ENCODE measurements around the gene FAS. TPM values are rescaled to one million over a fixed set of nuclear protein-coding genes. Genes with fewer than 3 reads are reported as not detected.

Gene FAS
- polyA plus RNA-seq, 3 donors = 27.3 to 28.9 (median 27.9) TPM

GRCh38 chr10:88980247-88980646 is 10.4 kb upstream of the FAS start:
- no peak overlapping the region for H3K27ac ChIP-seq (ENCODE audit: low read depth in 1 of 2, low read length in 2 of 2)

GRCh38 chr10:88980800-88981199 is 9.8 kb upstream of the FAS start:
- H3K27ac ChIP-seq (ENCODE audit: low read depth in 1 of 2, low read length in 2 of 2) = no peak overlapping the region
- Mint-ChIP-seq H3K27ac (no peak overlapping the region), H3K27me3 (ENCODE audit: low read depth in 3 of 3) (peaks cover 0 to 3% (median 1%) of the 10 kb centered on the region in 3 donors), H3K4me3 (no peak overlapping the region), H3K4me1 (peaks cover 10% of the 10 kb centered on the region), H3K9me3 (no peaks in the 10 kb centered on the region), H3K36me3 (peaks cover 6 to 11% of the 10 kb centered on the region in 2 donors)
- H3K36me3 ChIP-seq (replicated peaks in 1 of 2; ENCODE audit: control insufficient read depth in 1 of 2, insufficient read depth in 2 of 2, low read length in 2 of 2) = no peaks in the 10 kb centered on the region
- H3K9me3 ChIP-seq (replicated peaks in 1 of 2; ENCODE audit: control insufficient read depth in 1 of 2, insufficient read depth in 1 of 2, low read length in 2 of 2) = no peaks in the 10 kb centered on the region
- 80% methylated on average over 1 of the region's 4 CpGs for WGBS (ENCODE audit: insufficient coverage)
- H3K27me3 ChIP-seq (ENCODE audit: control insufficient read depth in 2 of 2, insufficient read depth in 2 of 2, low read length in 2 of 2) = no peaks in the 10 kb centered on the region
- no peak overlapping the region for H3K4me2 ChIP-seq (replicated peaks; ENCODE audit: extremely low read depth, low read length, poor library complexity, severe bottlenecking)
- H2AFZ ChIP-seq (ENCODE audit: insufficient read depth, low read depth, low read length, poor library complexity, severe bottlenecking) = no peak overlapping the region
- no peak for DNase-seq
- no peak overlapping the region for H3K4me3 ChIP-seq (replicated peaks in 1 of 3; ENCODE audit: low read depth in 2 of 3, low read length in 3 of 3)
- intact Hi-C loops (cut with micrococcal nuclease) = no loop called here
- peaks cover 0 to 3% of the 10 kb centered on the region in 2 donors for H3K4me1 ChIP-seq (ENCODE audit: control insufficient read depth in 1 of 2, insufficient read depth in 2 of 2, low read length in 2 of 2)
- no peaks in the 10 kb centered on the region for H3K79me2 ChIP-seq (ENCODE audit: insufficient read depth, low read length)
- H3K9ac ChIP-seq (ENCODE audit: insufficient read depth, low read length, poor library complexity, severe bottlenecking) = no peak overlapping the region
- no peaks in the 10 kb centered on the region for H4K20me1 ChIP-seq (ENCODE audit: insufficient read depth, low read length)
- TF ChIP-seq CTCF (IDR thresholded peaks at IDR 0.05) = no peak

More at GRCh38 chr10:88980247-88980646, 10.4 kb upstream of the FAS start:
- WGBS (ENCODE audit: insufficient coverage) = 100% methylated on average over 1 of the region's 4 CpGs
- Mint-ChIP-seq H3K4me3 (no peak overlapping the region), H3K9me3 (no peaks in the 10 kb centered on the region), H3K36me3 (peaks cover 6 to 11% of the 10 kb centered on the region in 2 donors), H3K27ac (no peak overlapping the region), H3K27me3 (ENCODE audit: low read depth in 3 of 3) (peaks cover 0 to 3% (median 1%) of the 10 kb centered on the region in 3 donors), H3K4me1 (peaks cover 15% of the 10 kb centered on the region)
- intact Hi-C loops (cut with micrococcal nuclease) = no loop called here
- Histone ChIP-seq H3K9ac (ENCODE audit: insufficient read depth, low read length, poor library complexity, severe bottlenecking) (no peak overlapping the region), H3K9me3 (replicated peaks in 1 of 2; ENCODE audit: control insufficient read depth in 1 of 2, insufficient read depth in 1 of 2, low read length in 2 of 2) (no peaks in the 10 kb centered on the region), H3K27me3 (ENCODE audit: control insufficient read depth in 2 of 2, insufficient read depth in 2 of 2, low read length in 2 of 2) (no peaks in the 10 kb centered on the region), H4K20me1 (ENCODE audit: insufficient read depth, low read length) (no peaks in the 10 kb centered on the region), H3K4me3 (replicated peaks in 1 of 3; ENCODE audit: low read depth in 2 of 3, low read length in 3 of 3) (no peak overlapping the region), H3K4me2 (replicated peaks; ENCODE audit: extremely low read depth, low read length, poor library complexity, severe bottlenecking) (no peak overlapping the region), H3K4me1 (ENCODE audit: control insufficient read depth in 1 of 2, insufficient read depth in 2 of 2, low read length in 2 of 2) (peaks cover 5 to 7% of the 10 kb centered on the region in 2 donors), H2AFZ (ENCODE audit: insufficient read depth, low read depth, low read length, poor library complexity, severe bottlenecking) (no peak overlapping the region), H3K79me2 (ENCODE audit: insufficient read depth, low read length) (no peaks in the 10 kb centered on the region), H3K36me3 (replicated peaks in 1 of 2; ENCODE audit: control insufficient read depth in 1 of 2, insufficient read depth in 2 of 2, low read length in 2 of 2) (no peaks in the 10 kb centered on the region)
- DNase-seq = no peak
- no peak for TF ChIP-seq CTCF (IDR thresholded peaks at IDR 0.05)
